ENCODE results near the gene SLC12A3. TPM values are rescaled to one million over a fixed set of nuclear protein-coding genes. Genes with fewer than 3 reads are reported as not detected.

SLC12A3 gene
- total and polyA plus RNA-seq, 12 donors: 0.03 to 0.06 TPM; not detected in 10

GRCh38 chr16:56912746-56913708, 48.0 kb downstream of the SLC12A3 start:
- TF ChIP-seq, protein P1, sequence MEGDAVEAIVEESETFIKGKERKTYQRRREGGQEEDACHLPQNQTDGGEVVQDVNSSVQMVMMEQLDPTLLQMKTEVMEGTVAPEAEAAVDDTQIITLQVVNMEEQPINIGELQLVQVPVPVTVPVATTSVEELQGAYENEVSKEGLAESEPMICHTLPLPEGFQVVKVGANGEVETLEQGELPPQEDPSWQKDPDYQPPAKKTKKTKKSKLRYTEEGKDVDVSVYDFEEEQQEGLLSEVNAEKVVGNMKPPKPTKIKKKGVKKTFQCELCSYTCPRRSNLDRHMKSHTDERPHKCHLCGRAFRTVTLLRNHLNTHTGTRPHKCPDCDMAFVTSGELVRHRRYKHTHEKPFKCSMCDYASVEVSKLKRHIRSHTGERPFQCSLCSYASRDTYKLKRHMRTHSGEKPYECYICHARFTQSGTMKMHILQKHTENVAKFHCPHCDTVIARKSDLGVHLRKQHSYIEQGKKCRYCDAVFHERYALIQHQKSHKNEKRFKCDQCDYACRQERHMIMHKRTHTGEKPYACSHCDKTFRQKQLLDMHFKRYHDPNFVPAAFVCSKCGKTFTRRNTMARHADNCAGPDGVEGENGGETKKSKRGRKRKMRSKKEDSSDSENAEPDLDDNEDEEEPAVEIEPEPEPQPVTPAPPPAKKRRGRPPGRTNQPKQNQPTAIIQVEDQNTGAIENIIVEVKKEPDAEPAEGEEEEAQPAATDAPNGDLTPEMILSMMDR (IDR thresholded peaks at IDR 0.05): no peak
- TF ChIP-seq POLR2A (IDR thresholded peaks at IDR 0.05): no peak
- 65 to 74% (median 66%) methylated on average over 18 of the region's 18 CpGs for WGBS, 4 donors
- Histone ChIP-seq H3K27me3 (no peaks in the 10 kb centered on the region), H3K4me3 (no peak overlapping the region), H3K9me3 (replicated peaks in 1 of 3) (no peaks in the 10 kb centered on the region), H3K36me3 (replicated peaks in 1 of 2) (no peaks in the 10 kb centered on the region), H3K27ac (peak overlapping the region in 2 of 5 donors; percentile 71 to 88), H3K4me1 (replicated peaks in 1 of 2) (peaks cover 8 to 59% of the 10 kb centered on the region in 2 donors)
- intact Hi-C loops (cut with DNase I): no loop called here
- peak in 1 of 7 donors; percentile 26 for DNase-seq

DNA sequence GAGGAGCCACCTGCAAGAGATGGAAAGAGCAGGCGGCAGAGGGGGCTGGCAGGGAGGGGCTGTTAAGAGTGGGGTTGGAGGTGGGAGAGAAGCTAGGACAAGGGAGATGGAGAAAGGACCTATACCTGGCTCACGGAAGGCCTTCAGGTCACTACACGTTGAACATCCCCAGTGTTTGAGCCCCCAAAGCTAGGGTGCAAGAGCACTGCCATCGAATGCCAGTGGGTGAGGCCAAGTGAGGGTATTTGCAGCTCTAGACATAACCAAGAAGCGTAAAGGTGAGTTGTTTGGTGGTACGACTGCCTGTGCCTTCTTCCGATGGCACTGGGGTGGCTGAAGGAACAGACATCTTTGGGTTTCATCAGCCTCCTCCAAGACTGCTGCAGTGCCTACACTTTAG, 49.9 kb downstream of the SLC12A3 start:
- DNase-seq: no peak
- intact Hi-C loops (cut with DNase I): no loop called here
- H3K27ac ChIP-seq: peak overlapping the region in 2 of 5 donors; percentile 67 to 69
- no peaks in the 10 kb centered on the region for H3K9me3 ChIP-seq (replicated peaks in 1 of 3)
- H3K4me1 ChIP-seq (replicated peaks in 1 of 2): peaks cover 8 to 68% of the 10 kb centered on the region in 2 donors
- no peak overlapping the region for H3K4me3 ChIP-seq
- TF ChIP-seq, protein P1 (IDR thresholded peaks at IDR 0.05): no peak
- no peak for TF ChIP-seq POLR2A (IDR thresholded peaks at IDR 0.05)
- 83 to 97% (median 91%) methylated on average over 7 of the region's 7 CpGs for WGBS, 4 donors
- no peaks in the 10 kb centered on the region for H3K27me3 ChIP-seq
- no peaks in the 10 kb centered on the region for H3K36me3 ChIP-seq (replicated peaks in 1 of 2)

GRCh38 chr16:56915336-56916119, 50.5 kb downstream of the SLC12A3 start:
- no peak for TF ChIP-seq POLR2A (IDR thresholded peaks at IDR 0.05)
- peaks cover 8 to 62% of the 10 kb centered on the region in 2 donors for H3K4me1 ChIP-seq (replicated peaks in 1 of 2)

DNA sequence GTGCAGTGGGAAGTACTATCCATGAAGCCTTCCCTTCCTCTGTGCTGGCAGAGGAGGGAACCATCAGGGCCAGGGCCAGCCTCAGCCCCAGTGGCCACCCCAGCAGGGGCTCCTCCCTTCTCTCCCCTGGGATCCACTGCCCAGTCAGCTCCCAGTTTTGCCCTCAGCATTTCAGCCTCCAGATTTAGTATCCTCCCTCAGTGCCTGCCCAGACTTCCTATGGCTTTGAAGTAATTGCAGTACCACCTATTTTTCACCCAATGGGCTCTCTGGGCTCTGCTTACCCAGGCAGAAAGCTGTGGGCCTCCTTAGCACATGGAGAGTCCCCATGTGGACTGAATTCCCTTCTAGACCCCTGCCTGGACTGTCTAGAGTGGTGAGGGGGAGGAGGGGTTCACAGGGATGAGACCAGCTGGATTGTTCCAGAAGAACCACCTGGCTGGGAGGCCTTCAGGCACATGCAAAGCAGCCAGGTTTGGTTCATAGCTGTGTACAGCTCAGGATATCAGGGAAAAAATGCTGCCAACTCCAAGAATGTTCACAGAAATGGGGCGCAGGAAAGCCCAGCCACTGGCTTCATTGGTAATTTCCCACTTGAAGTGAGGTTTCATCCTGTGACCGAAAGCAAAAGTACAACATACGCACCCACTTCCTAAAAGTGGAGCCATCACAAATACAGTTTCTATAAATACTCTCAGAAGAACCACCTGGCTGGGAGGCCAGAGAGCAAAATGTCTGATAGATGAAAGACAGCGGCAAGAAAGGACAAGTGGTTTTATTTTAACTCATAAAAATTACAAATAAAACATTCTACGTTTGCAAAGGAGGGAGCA, 51.8 kb downstream of the SLC12A3 start:
- Histone ChIP-seq H3K36me3 (replicated peaks in 1 of 2) (no peaks in the 10 kb centered on the region), H3K4me3 (no peak overlapping the region), H3K27ac (peak overlapping the region; percentile 11 to 84 (median 65)), H3K27me3 (no peaks in the 10 kb centered on the region), H3K9me3 (replicated peaks in 1 of 3) (no peaks in the 10 kb centered on the region), H3K4me1 (replicated peaks in 1 of 2) (peaks cover 8 to 56% of the 10 kb centered on the region in 2 donors)
- 57 to 75% (median 66%) methylated on average over 5 of the region's 5 CpGs for WGBS, 4 donors
- peak in 1 of 7 donors; percentile 29 for DNase-seq
- TF ChIP-seq, protein P1 (IDR thresholded peaks at IDR 0.05): no peak
- no peak for TF ChIP-seq POLR2A (IDR thresholded peaks at IDR 0.05)
- intact Hi-C loops (cut with DNase I): no loop called here

More at GRCh38 chr16:56915336-56916119, 50.5 kb downstream of the SLC12A3 start:
- H3K9me3 ChIP-seq (replicated peaks in 1 of 3): no peaks in the 10 kb centered on the region
- no peak for DNase-seq
- H3K4me3 ChIP-seq: no peak overlapping the region
- H3K36me3 ChIP-seq (replicated peaks in 1 of 2): no peaks in the 10 kb centered on the region
- intact Hi-C loops (cut with DNase I): no loop called here
- no peaks in the 10 kb centered on the region for H3K27me3 ChIP-seq
- 58 to 70% (median 68%) methylated on average over 12 to 13 of the region's 13 CpGs for WGBS, 4 donors
- peak overlapping the region in 3 of 5 donors; percentile 27 to 84 (median 69) for H3K27ac ChIP-seq

Data from adrenal gland (tissue), 12 donors.